Stimulated activated CD4-positive, alpha-beta T cell treated with anti-CD3 and anti-CD28 coated beads, Interleukin-2, amount 100 ng/mL, for 4 hours (primary cell): ENCODE data around the gene ZNF345.

Experiments used
- DNase-seq: peaks from one replicate; pipeline ENCODE4 v3.0.0-alpha.2; 2020; ENCODE audit warnings: low read depth

The ZNF345 gene

GRCh38 chr19:36850559-36851442 is at the start of gene ZNF345:
TSS of gene ZNF345 (plus strand) at chr19:36850876. CDS start at chr19:36876831, 25,955 bp downstream.
- peak; percentile 76 for DNase-seq

GRCh38 chr19:36805364-36805763 is 45.3 kb upstream of the ZNF345 start:
- DNase-seq = no peak

GRCh38 chr19:36807029-36807428 is 43.6 kb upstream of the ZNF345 start:
- no peak for DNase-seq

GRCh38 chr19:36819130-36819630 is 31.5 kb upstream of the ZNF345 start:
- DNase-seq = no peak

- DNase-seq = no peak
Measured at GRCh38 chr19:36821758-36822157, 28.9 kb upstream of the ZNF345 start.

GRCh38 chr19:36833430-36833829 is 17.2 kb upstream of the ZNF345 start:
- no peak for DNase-seq

- no peak for DNase-seq
Measured at GRCh38 chr19:36837176-36837905, 13.3 kb upstream of the ZNF345 start.

GRCh38 chr19:36837906-36838783 is 12.5 kb upstream of the ZNF345 start, which contains the start of gene ZNF790:
TSS of gene ZNF790 (minus strand) at chr19:36838387. CDS start at chr19:36825619, 12,768 bp downstream.
- DNase-seq = peak; percentile 73

- no peak for DNase-seq
Measured at GRCh38 chr19:36838784-36839324, 11.8 kb upstream of the ZNF345 start.

- DNase-seq = no peak
Measured at GRCh38 chr19:36847968-36848367, 2.7 kb upstream of the ZNF345 start.

- DNase-seq = peak; percentile 86
Measured at GRCh38 chr19:36849701-36850558, 746 bp upstream of the ZNF345 start.

GRCh38 chr19:36851898-36852297 is 1.2 kb downstream of the ZNF345 start:
- no peak for DNase-seq

GRCh38 chr19:36876993-36877938 is 26.6 kb downstream of the ZNF345 start:
- DNase-seq = no peak

- no peak for DNase-seq
Measured at GRCh38 chr19:36891768-36892357, 41.2 kb downstream of the ZNF345 start.

- no peak for DNase-seq
Measured at GRCh38 chr19:36894849-36895383, 44.2 kb downstream of the ZNF345 start.

GRCh38 chr19:36898422-36898821 is 47.7 kb downstream of the ZNF345 start:
- DNase-seq = no peak

GRCh38 chr19:36915992-36916830 is 65.5 kb downstream of the ZNF345 start, which contains the start of the genes ZNF568 and ZNF829:
TSS of gene ZNF568 (plus strand) at chr19:36916332. CDS start at chr19:36922771, 6,439 bp downstream.
TSS of gene ZNF829 (minus strand) at chr19:36916291. CDS start at chr19:36915167, 1,124 bp downstream.
- DNase-seq = peak; percentile 80
